ENCODE data around the gene RDH12. TPM values are rescaled to one million over a fixed set of nuclear protein-coding genes. Genes with fewer than 3 reads are reported as not detected.
"Not testable (repeated sequence)": the region's sequence is repeated elsewhere in the genome, so short reads cannot be mapped to it uniquely, and the experiment has no call there.

The RDH12 gene
- 1.3 and 1.5 TPM in 2 replicates for total RNA-seq (ENCODE audit: low replicate concordance)

DNA sequence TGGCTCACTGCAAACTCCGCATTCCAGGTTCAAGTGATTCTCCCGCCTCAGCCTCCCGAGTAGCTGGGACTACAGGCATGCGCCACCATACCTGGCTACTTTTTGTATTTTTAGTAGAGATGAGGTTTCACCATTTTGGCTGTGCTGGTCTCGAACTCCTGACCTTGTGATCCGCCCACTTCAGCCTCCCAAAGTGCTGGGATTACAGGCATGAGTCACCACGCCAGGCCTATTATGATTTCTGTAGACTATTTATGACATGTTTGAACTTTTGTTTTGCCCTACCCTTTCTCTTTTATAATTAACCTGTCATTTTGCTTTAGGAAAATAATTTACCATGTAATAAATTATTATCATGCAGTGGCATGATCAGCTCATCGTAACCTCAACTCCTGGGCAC is at the start of gene RDH12:
RDH12 (plus strand) TSS at position 395 of the 400 bp plus-strand sequence. CDS start 20,757 bp downstream, outside the sequence.
- H3K79me2 ChIP-seq (ENCODE audit: low read depth); H3K36me3 ChIP-seq; H3K9ac ChIP-seq; H3K36me3 Mint-ChIP-seq; H3K4me1 ChIP-seq; H4K20me1 ChIP-seq (ENCODE audit: low read depth); DNase-seq (ENCODE audit: low spot score); H3K4me2 ChIP-seq; H3K27me3 ChIP-seq; H3K4me3 Mint-ChIP-seq; H3K4me3 ChIP-seq; H2AFZ ChIP-seq (replicated peaks); H3K4me1 Mint-ChIP-seq; H3K27me3 Mint-ChIP-seq (ENCODE audit: insufficient read depth, low read depth); H3K9me3 ChIP-seq (ENCODE audit: low read depth); H3F3A ChIP-seq (ENCODE audit: low read depth); H3K9me3 Mint-ChIP-seq; H3K27ac ChIP-seq; H3K27ac Mint-ChIP-seq: not testable (repeated sequence)

DNA sequence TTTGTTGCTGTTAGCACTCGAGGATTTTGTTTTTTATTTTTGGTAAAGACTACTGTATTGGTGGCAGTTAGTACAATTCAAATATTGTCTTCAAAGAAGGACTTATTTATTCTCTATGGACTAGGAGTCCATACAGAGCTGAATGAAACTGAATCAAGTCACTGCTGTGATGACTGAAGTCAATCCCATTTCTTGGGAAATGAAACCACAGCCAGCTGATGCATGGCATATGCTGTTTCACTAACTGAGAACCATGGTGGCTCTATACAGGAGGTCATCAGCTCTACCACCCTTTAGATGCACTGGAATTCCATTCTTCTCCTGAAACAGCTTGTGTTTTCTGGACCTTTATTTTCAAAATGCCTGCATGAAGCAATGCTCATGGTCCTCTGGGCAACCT is 49.5 kb upstream of the RDH12 start:
- no peak overlapping the region for H3K4me3 Mint-ChIP-seq
- no peak overlapping the region for H3K27ac Mint-ChIP-seq
- no peaks in the 10 kb centered on the region for H3K27me3 Mint-ChIP-seq (ENCODE audit: insufficient read depth, low read depth)

DNA sequence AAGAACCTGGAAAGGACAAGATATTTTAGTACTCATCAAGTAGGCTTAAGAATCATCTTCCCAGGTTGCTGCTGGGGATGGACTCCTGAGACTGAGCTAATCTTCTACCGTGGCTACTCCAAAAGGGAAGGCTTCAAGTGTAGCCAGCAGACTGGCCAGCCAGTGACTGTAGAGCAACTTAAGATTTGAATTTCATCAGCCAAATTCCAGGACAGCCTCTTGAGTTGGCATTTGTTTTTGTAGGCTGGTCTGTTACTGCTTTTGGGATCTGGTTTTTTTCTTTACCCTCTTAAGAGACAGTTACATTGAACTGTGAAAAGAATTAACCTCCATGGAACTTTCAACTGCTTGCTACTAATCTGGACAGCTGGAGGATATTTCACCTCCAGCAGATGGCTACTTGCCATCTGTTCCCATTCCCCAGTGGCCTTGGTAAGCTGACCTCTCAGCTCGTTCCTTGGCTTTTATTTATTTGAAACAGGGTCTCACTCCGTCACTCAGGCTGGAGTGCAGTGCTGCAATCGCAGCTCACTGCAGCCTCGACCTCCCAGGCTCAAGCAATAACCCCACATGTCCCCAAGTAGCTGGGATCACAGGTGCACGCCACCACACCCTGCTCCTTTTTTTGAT is 47.9 kb upstream of the RDH12 start:
- no peaks in the 10 kb centered on the region for H3K9me3 Mint-ChIP-seq
- peaks cover 35% of the 10 kb centered on the region for H3K36me3 Mint-ChIP-seq
- Histone ChIP-seq H3K4me1 (no peaks in the 10 kb centered on the region), H3K9ac (no peak overlapping the region), H3K79me2 (ENCODE audit: low read depth) (no peaks in the 10 kb centered on the region), H3K4me2 (no peak overlapping the region), H3K4me3 (no peak overlapping the region), H3K27ac (no peak overlapping the region), H4K20me1 (ENCODE audit: low read depth) (no peaks in the 10 kb centered on the region), H3K36me3 (peaks cover 1% of the 10 kb centered on the region), H3F3A (ENCODE audit: low read depth) (no peaks in the 10 kb centered on the region), H3K9me3 (ENCODE audit: low read depth) (no peaks in the 10 kb centered on the region), H3K27me3 (no peaks in the 10 kb centered on the region), H2AFZ (replicated peaks) (no peak overlapping the region)
- TF ChIP-seq EZH2 (IDR thresholded peaks at IDR 0.05) = no peak
- no peak for TF ChIP-seq EZH2phosphoT487 (IDR thresholded peaks at IDR 0.05)
- TF ChIP-seq, protein P1, sequence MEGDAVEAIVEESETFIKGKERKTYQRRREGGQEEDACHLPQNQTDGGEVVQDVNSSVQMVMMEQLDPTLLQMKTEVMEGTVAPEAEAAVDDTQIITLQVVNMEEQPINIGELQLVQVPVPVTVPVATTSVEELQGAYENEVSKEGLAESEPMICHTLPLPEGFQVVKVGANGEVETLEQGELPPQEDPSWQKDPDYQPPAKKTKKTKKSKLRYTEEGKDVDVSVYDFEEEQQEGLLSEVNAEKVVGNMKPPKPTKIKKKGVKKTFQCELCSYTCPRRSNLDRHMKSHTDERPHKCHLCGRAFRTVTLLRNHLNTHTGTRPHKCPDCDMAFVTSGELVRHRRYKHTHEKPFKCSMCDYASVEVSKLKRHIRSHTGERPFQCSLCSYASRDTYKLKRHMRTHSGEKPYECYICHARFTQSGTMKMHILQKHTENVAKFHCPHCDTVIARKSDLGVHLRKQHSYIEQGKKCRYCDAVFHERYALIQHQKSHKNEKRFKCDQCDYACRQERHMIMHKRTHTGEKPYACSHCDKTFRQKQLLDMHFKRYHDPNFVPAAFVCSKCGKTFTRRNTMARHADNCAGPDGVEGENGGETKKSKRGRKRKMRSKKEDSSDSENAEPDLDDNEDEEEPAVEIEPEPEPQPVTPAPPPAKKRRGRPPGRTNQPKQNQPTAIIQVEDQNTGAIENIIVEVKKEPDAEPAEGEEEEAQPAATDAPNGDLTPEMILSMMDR (IDR thresholded peaks at IDR 0.05) = no peak
- H3K27ac Mint-ChIP-seq = no peak overlapping the region
- no peak for DNase-seq (ENCODE audit: low spot score)
- no peaks in the 10 kb centered on the region for H3K27me3 Mint-ChIP-seq (ENCODE audit: insufficient read depth, low read depth)
- no peaks in the 10 kb centered on the region for H3K4me1 Mint-ChIP-seq
- no peak overlapping the region for H3K4me3 Mint-ChIP-seq

More for the DNA sequence above, 49.5 kb upstream of the RDH12 start:
- no peak overlapping the region for H3K27ac ChIP-seq
- H3F3A ChIP-seq (ENCODE audit: low read depth) = no peaks in the 10 kb centered on the region
- DNase-seq (ENCODE audit: low spot score) = no peak
- peaks cover 5% of the 10 kb centered on the region for H3K36me3 ChIP-seq
- H3K9me3 Mint-ChIP-seq = no peaks in the 10 kb centered on the region
- no peaks in the 10 kb centered on the region for H3K27me3 ChIP-seq
- H4K20me1 ChIP-seq (ENCODE audit: low read depth) = no peaks in the 10 kb centered on the region
- H3K4me3 ChIP-seq = no peak overlapping the region
- H3K4me2 ChIP-seq = no peak overlapping the region
- H3K79me2 ChIP-seq (ENCODE audit: low read depth) = no peaks in the 10 kb centered on the region
- H3K9ac ChIP-seq = no peak overlapping the region
- peaks cover 35% of the 10 kb centered on the region for H3K36me3 Mint-ChIP-seq
- TF ChIP-seq EZH2 (IDR thresholded peaks at IDR 0.05) (no peak), EZH2phosphoT487 (IDR thresholded peaks at IDR 0.05) (no peak)
- TF ChIP-seq, protein P1 (IDR thresholded peaks at IDR 0.05) = no peak
- no peaks in the 10 kb centered on the region for H3K4me1 ChIP-seq
- no peaks in the 10 kb centered on the region for H3K9me3 ChIP-seq (ENCODE audit: low read depth)
- no peaks in the 10 kb centered on the region for H3K4me1 Mint-ChIP-seq
- H2AFZ ChIP-seq (replicated peaks) = no peak overlapping the region

DNA sequence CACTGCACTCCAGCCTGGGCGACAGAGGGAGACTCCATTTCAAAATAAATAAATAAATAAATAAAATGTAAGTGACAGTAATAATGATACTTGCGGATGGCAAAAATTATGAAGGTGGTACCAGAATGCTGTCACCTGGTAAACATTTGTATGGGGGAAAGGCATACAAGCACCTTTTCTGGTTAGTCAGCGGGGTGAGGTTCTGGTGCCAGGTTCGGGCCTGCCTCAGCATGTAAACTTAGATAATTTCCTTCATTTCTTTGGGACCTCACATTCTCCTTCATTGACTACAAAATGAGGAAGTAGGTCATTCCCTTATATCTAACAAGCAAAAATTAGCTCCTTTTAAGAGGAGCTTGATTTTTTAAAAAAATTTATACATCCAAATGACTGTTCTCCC is 38.1 kb upstream of the RDH12 start:
- Histone ChIP-seq H2AFZ (replicated peaks) (no peak overlapping the region), H3K9ac (no peak overlapping the region), H3F3A (ENCODE audit: low read depth) (no peaks in the 10 kb centered on the region), H3K27ac (no peak overlapping the region), H3K9me3 (ENCODE audit: low read depth) (no peaks in the 10 kb centered on the region), H3K4me3 (no peak overlapping the region), H3K36me3 (peaks cover 5% of the 10 kb centered on the region), H3K79me2 (ENCODE audit: low read depth) (peaks cover 67% of the 10 kb centered on the region), H3K4me2 (no peak overlapping the region), H4K20me1 (ENCODE audit: low read depth) (peaks cover 24% of the 10 kb centered on the region), H3K27me3 (no peaks in the 10 kb centered on the region), H3K4me1 (no peaks in the 10 kb centered on the region)
- peaks cover 2% of the 10 kb centered on the region for H3K4me1 Mint-ChIP-seq
- no peaks in the 10 kb centered on the region for H3K9me3 Mint-ChIP-seq
- H3K4me3 Mint-ChIP-seq = no peak overlapping the region
- DNase-seq (ENCODE audit: low spot score) = no peak
- no peak for TF ChIP-seq EZH2phosphoT487 (IDR thresholded peaks at IDR 0.05)
- no peak for TF ChIP-seq EZH2 (IDR thresholded peaks at IDR 0.05)
- TF ChIP-seq, protein P1 (IDR thresholded peaks at IDR 0.05) = no peak
- H3K27ac Mint-ChIP-seq = no peak overlapping the region
- no peaks in the 10 kb centered on the region for H3K27me3 Mint-ChIP-seq (ENCODE audit: insufficient read depth, low read depth)
- peaks cover 8% of the 10 kb centered on the region for H3K36me3 Mint-ChIP-seq

Data from neural progenitor cell (in vitro differentiated cells).